SK-N-SH (cell line): ENCODE data around the gene SLC2A9. TPM values are rescaled to one million over a fixed set of nuclear protein-coding genes. Genes with fewer than 3 reads are reported as not detected.
"Not testable (repeated sequence)": the region's sequence is repeated elsewhere in the genome, so short reads cannot be mapped to it uniquely, and the experiment has no call there.

Experiments used
- CTCF ChIA-PET: fragments of 300-600, 350-600 bp; formaldehyde crosslinking; extraction: SDS; loops from one replicate; lab custom pipeline; 2021; lab: Yijun Ruan, JAX
- POLR2A ChIA-PET: fragments of 350-600 bp; sonication (Branson Sonifier 250); formaldehyde crosslinking; extraction: SDS; loops from one replicate; lab custom pipeline; 2020; ENCODE audit warnings: antibody characterized with exemption, inconsistent platforms; lab: Yijun Ruan, JAX
- DNase-seq: peaks from one replicate; pipeline ENCODE4 v3.0.0; 2012
- H2AFZ ChIP-seq: fragments of 200-600 bp; sonication (generic); 2 replicates; pipeline ENCODE4 v1.8.1; 2016; ENCODE audit warnings: antibody characterized with exemption, mild to moderate bottlenecking, low read depth
- H3F3A ChIP-seq: fragments of 200-600 bp; sonication (generic); replicated peaks from 2 replicates; pipeline ENCODE3; 2016; ENCODE audit warnings: antibody characterized with exemption, mild to moderate bottlenecking; ENCODE audit not compliant: insufficient read depth
- H3K27ac ChIP-seq, 2 experiments: fragments of 200-500 bp in 1 of 2; fragments of 200-600 bp in 1 of 2; sonication (Bioruptor generic) in 1 of 2; sonication (generic), shearing (Covaris generic) in 1 of 2; 2 replicates each; pipeline versions ENCODE4 v1.5.1 to v1.6.1; 2014 to 2016; ENCODE audit warnings: low read depth in 2 of 2, inconsistent platforms in 1 of 2, low read length in 1 of 2, mild to moderate bottlenecking in 1 of 2, mixed read lengths in 1 of 2
- H3K27me3 ChIP-seq: fragments of 200-600 bp; sonication (generic), shearing (Covaris generic); 2 replicates; pipeline ENCODE4 v1.6.1; 2016; ENCODE audit warnings: mixed run types; ENCODE audit not compliant: insufficient read depth
- H3K36me3 ChIP-seq, 2 experiments: fragments of 200-500 bp in 1 of 2; fragments of 200-600 bp in 1 of 2; sonication (Bioruptor generic) in 1 of 2; sonication (generic) in 1 of 2; replicated peaks in 1 of 2; 2 replicates each; pipeline versions ENCODE3 to v1.5.1; 2014 to 2016; ENCODE audit warnings: low read length in 1 of 2, mild to moderate bottlenecking in 1 of 2; ENCODE audit not compliant: insufficient read depth in 2 of 2, control insufficient read depth in 1 of 2
- H3K4me1 ChIP-seq, 2 experiments: fragments of 200-500 bp in 1 of 2; fragments of 200-600 bp in 1 of 2; sonication (Bioruptor generic) in 1 of 2; sonication (generic), shearing (Covaris generic) in 1 of 2; 2 replicates each; pipeline versions ENCODE4 v1.5.1 to v1.6.1; 2014 to 2016; ENCODE audit warnings: low read depth in 1 of 2, low read length in 1 of 2, mixed run types in 1 of 2; ENCODE audit not compliant: insufficient read depth in 2 of 2, control insufficient read depth in 1 of 2
- H3K4me2 ChIP-seq: fragments of 200-600 bp; sonication (generic), shearing (Covaris generic); 2 replicates; pipeline ENCODE4 v1.6.1; 2017; ENCODE audit warnings: mixed run types
- H3K4me3 ChIP-seq, 2 experiments: fragments of 200-500 bp in 1 of 2; fragments of 200-600 bp in 1 of 2; sonication (Bioruptor generic) in 1 of 2; sonication (generic), shearing (Covaris generic) in 1 of 2; 2 replicates each; pipeline versions ENCODE4 v1.5.1 to v1.8.1; 2014 to 2016; ENCODE audit warnings: low read depth in 2 of 2, inconsistent platforms in 1 of 2, low read length in 1 of 2, mild to moderate bottlenecking in 1 of 2, mixed read lengths in 1 of 2, moderate library complexity in 1 of 2
- H3K79me2 ChIP-seq: fragments of 200-600 bp; sonication (generic); 2 replicates; pipeline ENCODE4 v1.8.1; 2017; ENCODE audit warnings: mild to moderate bottlenecking; ENCODE audit not compliant: insufficient read depth
- H3K9ac ChIP-seq: fragments of 200-600 bp; sonication (generic); 2 replicates; pipeline ENCODE4 v1.6.1; 2017; ENCODE audit warnings: mixed run types
- H3K9me2 ChIP-seq: fragments of 200-600 bp; sonication (generic); 2 replicates; pipeline ENCODE4 v1.6.1; 2017; ENCODE audit warnings: mixed run types
- H3K9me3 ChIP-seq: fragments of 200-600 bp; sonication (generic); 2 replicates; pipeline ENCODE4 v1.6.1; 2017; ENCODE audit warnings: mixed run types, mild to moderate bottlenecking, moderate library complexity
- H4K20me1 ChIP-seq: fragments of 200-600 bp; sonication (generic); 2 replicates; pipeline ENCODE4 v1.6.1; 2017; ENCODE audit warnings: mild to moderate bottlenecking, mixed run types; ENCODE audit not compliant: insufficient read depth
- ELF1 ChIP-seq: IDR thresholded peaks from 2 replicates; pipeline ENCODE4 v1.4.0; 2012
- EP300 ChIP-seq, 2 experiments: IDR thresholded peaks; 2 replicates each; pipeline versions ENCODE4 v1.4.0 to v1.6.1; 2012; ENCODE audit warnings: borderline replicate concordance in 1 of 2, low read depth in 1 of 2, low read length in 1 of 2
- FOXM1 ChIP-seq: IDR thresholded peaks from 2 replicates; pipeline ENCODE4 v1.4.0; 2012; ENCODE audit warnings: low read depth, mild to moderate bottlenecking
- POLR2AphosphoS5 ChIP-seq: IDR thresholded peaks from 2 replicates; pipeline ENCODE4 v1.6.1; 2012; ENCODE audit warnings: low read depth, low read length
- RXRA ChIP-seq: IDR thresholded peaks from 2 replicates; pipeline ENCODE4 v1.4.0; 2012; ENCODE audit warnings: low read depth, mild to moderate bottlenecking, borderline replicate concordance
- TAF1 ChIP-seq: IDR thresholded peaks from 2 replicates; pipeline ENCODE4 v1.6.1; 2012; ENCODE audit warnings: low read depth, mild to moderate bottlenecking, low read length, moderate library complexity, borderline replicate concordance
- WGBS: methylation state at CpG from one replicate; pipeline ENCODE4 v1.1.6; 2017; ENCODE audit warnings: low lambda C conversion rate; 5-methylcytosine and 5-hydroxymethylcytosine counted together
- polyA plus RNA-seq, 3 experiments: library from polyadenylated mRNA; depleted of rRNA; stranded (reverse); fragments of >200 nt; gene quantifications; 2 replicates each; pipeline ENCODE4 v1.2.3, GENCODE V29; 2012
- TF ChIP-seq, protein P1 (sequence below): fragments of 150-350 bp; IDR thresholded peaks from 2 replicates; pipeline ENCODE4 v1.6.1; 2016; ENCODE audit warnings: mild to moderate bottlenecking, low read depth, low read length
- TF ChIP-seq, protein P2 (sequence below): fragments of 150-350 bp; IDR thresholded peaks from 2 replicates; pipeline ENCODE4 v1.6.1; 2017; ENCODE audit warnings: antibody characterized with exemption, low read length, low read depth, borderline replicate concordance
- TF ChIP-seq, protein P3 (sequence below): IDR thresholded peaks from 2 replicates; pipeline ENCODE4 v1.4.0; 2012; ENCODE audit warnings: low read depth
- TF ChIP-seq, protein P4 (sequence below): IDR thresholded peaks from 2 replicates; pipeline ENCODE4 v1.6.1; 2012; ENCODE audit warnings: mild to moderate bottlenecking, low read depth, low read length, moderate library complexity

Gene SLC2A9
- polyA plus RNA-seq, 1 of the 3 experiments (the other 2 are of a cell fraction): not detected

DNA sequence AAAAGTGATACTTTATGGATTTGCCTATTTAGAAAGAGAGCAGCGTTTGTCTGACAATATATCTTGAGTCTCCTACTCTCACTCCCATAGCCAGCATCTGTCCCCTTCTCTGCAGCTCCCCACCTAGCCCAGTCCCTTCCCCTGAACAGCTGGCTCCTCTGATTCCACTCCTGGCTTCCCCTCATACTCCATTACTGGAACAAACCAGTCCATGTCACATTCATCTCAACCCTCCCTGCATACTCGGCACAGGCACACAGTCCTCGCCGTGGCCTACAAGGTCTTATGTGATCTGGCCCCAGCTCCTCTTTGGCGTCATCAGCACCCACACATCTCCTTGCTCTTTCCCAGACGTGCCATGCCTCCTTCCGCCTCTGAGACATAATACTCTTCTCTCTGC lies 36.7 kb downstream of the SLC2A9 start (continued):
- TF ChIP-seq, protein P1, sequence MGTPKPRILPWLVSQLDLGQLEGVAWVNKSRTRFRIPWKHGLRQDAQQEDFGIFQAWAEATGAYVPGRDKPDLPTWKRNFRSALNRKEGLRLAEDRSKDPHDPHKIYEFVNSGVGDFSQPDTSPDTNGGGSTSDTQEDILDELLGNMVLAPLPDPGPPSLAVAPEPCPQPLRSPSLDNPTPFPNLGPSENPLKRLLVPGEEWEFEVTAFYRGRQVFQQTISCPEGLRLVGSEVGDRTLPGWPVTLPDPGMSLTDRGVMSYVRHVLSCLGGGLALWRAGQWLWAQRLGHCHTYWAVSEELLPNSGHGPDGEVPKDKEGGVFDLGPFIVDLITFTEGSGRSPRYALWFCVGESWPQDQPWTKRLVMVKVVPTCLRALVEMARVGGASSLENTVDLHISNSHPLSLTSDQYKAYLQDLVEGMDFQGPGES: no peak
- TF ChIP-seq ELF1 (no peak), TAF1 (no peak), POLR2AphosphoS5 (no peak)
- TF ChIP-seq, protein P2, sequence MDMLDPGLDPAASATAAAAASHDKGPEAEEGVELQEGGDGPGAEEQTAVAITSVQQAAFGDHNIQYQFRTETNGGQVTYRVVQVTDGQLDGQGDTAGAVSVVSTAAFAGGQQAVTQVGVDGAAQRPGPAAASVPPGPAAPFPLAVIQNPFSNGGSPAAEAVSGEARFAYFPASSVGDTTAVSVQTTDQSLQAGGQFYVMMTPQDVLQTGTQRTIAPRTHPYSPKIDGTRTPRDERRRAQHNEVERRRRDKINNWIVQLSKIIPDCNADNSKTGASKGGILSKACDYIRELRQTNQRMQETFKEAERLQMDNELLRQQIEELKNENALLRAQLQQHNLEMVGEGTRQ: no peak
- TF ChIP-seq, protein P3, sequence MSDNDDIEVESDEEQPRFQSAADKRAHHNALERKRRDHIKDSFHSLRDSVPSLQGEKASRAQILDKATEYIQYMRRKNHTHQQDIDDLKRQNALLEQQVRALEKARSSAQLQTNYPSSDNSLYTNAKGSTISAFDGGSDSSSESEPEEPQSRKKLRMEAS: no peak
- TF ChIP-seq, all 33 proteins: peak for 0

DNA sequence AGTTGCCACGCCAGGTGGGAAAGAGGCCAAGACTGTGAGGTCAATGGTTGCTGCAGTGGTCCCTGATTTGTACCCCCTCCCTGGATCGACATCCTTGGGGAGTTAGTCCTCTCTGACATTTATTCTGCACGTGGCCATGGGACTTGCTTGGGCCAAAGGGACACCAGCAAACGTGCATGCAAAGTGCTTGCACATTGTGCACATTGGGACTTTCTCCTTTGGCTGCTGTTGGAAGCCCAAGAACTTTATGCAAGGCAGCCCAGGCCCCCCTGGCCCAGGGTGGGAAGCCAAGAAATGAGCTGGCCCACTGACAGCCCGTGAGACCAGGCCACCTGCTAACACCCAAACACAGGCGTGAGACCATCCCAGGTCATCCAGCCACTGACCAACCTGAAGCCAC lies 38.1 kb downstream of the SLC2A9 start:
- no peak for TF ChIP-seq EP300 (IDR thresholded peaks at IDR 0.05; ENCODE audit: borderline replicate concordance in 1 of 2, low read depth in 1 of 2, low read length in 1 of 2)
- TF ChIP-seq, protein P3: no peak
- TF ChIP-seq FOXM1: no peak
- TF ChIP-seq, protein P1: no peak
- TF ChIP-seq, protein P4, sequence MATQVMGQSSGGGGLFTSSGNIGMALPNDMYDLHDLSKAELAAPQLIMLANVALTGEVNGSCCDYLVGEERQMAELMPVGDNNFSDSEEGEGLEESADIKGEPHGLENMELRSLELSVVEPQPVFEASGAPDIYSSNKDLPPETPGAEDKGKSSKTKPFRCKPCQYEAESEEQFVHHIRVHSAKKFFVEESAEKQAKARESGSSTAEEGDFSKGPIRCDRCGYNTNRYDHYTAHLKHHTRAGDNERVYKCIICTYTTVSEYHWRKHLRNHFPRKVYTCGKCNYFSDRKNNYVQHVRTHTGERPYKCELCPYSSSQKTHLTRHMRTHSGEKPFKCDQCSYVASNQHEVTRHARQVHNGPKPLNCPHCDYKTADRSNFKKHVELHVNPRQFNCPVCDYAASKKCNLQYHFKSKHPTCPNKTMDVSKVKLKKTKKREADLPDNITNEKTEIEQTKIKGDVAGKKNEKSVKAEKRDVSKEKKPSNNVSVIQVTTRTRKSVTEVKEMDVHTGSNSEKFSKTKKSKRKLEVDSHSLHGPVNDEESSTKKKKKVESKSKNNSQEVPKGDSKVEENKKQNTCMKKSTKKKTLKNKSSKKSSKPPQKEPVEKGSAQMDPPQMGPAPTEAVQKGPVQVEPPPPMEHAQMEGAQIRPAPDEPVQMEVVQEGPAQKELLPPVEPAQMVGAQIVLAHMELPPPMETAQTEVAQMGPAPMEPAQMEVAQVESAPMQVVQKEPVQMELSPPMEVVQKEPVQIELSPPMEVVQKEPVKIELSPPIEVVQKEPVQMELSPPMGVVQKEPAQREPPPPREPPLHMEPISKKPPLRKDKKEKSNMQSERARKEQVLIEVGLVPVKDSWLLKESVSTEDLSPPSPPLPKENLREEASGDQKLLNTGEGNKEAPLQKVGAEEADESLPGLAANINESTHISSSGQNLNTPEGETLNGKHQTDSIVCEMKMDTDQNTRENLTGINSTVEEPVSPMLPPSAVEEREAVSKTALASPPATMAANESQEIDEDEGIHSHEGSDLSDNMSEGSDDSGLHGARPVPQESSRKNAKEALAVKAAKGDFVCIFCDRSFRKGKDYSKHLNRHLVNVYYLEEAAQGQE: no peak
- TF ChIP-seq RXRA: no peak
- no peak overlapping the region for H2AFZ ChIP-seq
- H3K4me2 ChIP-seq: no peak overlapping the region
- H3K36me3 ChIP-seq: no peaks in the 10 kb centered on the region
- H3K79me2 ChIP-seq: no peaks in the 10 kb centered on the region
- no peaks in the 10 kb centered on the region for H3K27me3 ChIP-seq
- no peak overlapping the region for H3K27ac ChIP-seq
- H3K9me2 ChIP-seq: 0 out of 2 replicates have a peak, but pooled peaks cover 3% of the 10 kb centered on the region
- H4K20me1 ChIP-seq: no peaks in the 10 kb centered on the region
- WGBS: 28% methylated on average over 4 of the region's 6 CpGs
- H3K4me1 ChIP-seq: peaks cover 0 to 9% of the 10 kb centered on the region in 2 experiments; a peak in 1 of 4 replicates
- CTCF ChIA-PET: no interaction called here
- no peaks in the 10 kb centered on the region for H3F3A ChIP-seq
- POLR2A ChIA-PET: no interaction called here
- H3K4me3 ChIP-seq: no peak overlapping the region
- no peak for DNase-seq
- no peaks in the 10 kb centered on the region for H3K9me3 ChIP-seq
- no peak overlapping the region for H3K9ac ChIP-seq

DNA sequence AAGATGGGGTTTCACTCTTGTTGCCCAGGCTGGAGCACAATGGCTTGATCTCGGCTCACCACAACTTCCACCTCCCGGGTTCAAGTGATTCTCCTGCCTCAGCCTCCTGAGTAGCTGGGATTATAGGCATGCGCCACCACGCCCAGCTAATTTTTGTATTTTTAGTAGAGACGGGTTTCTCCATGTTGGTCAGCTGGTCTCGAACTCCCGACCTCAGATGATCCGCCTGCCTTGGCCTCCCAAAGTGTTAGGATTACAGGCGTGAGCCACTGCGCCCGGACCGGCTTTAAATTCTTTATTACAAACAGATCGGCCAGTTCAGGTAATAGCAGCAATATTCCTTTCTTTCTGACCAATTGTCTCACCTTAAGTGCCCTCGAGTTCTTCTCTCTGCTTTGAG lies 39.4 kb downstream of the SLC2A9 start:
- H3K36me3 ChIP-seq, H3F3A ChIP-seq, H3K79me2 ChIP-seq, DNase-seq, H3K4me3 ChIP-seq, H3K27ac ChIP-seq, CTCF ChIA-PET, H3K9me3 ChIP-seq, H3K4me1 ChIP-seq, H3K27me3 ChIP-seq, H3K9ac ChIP-seq, H3K9me2 ChIP-seq, H3K4me2 ChIP-seq, POLR2A ChIA-PET, H2AFZ ChIP-seq, H4K20me1 ChIP-seq: not testable (repeated sequence)
- WGBS: 65% methylated on average over 14 of the region's 14 CpGs
